Mammary microvascular endothelial cell (primary cell): ENCODE data around the gene YBEY. TPM values are rescaled to one million over a fixed set of nuclear protein-coding genes. Genes with fewer than 3 reads are reported as not detected.

ENCODE experiments used
- total RNA-seq: library from RNA; depleted of rRNA; stranded (reverse); fragments of >200 nt; gene quantifications from 2 replicates; pipeline ENCODE4 v1.2.3, GENCODE V29; 2015

YBEY gene, protein sequence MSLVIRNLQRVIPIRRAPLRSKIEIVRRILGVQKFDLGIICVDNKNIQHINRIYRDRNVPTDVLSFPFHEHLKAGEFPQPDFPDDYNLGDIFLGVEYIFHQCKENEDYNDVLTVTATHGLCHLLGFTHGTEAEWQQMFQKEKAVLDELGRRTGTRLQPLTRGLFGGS
- 13.8 and 17.2 TPM in 2 replicates for total RNA-seq

DNA sequence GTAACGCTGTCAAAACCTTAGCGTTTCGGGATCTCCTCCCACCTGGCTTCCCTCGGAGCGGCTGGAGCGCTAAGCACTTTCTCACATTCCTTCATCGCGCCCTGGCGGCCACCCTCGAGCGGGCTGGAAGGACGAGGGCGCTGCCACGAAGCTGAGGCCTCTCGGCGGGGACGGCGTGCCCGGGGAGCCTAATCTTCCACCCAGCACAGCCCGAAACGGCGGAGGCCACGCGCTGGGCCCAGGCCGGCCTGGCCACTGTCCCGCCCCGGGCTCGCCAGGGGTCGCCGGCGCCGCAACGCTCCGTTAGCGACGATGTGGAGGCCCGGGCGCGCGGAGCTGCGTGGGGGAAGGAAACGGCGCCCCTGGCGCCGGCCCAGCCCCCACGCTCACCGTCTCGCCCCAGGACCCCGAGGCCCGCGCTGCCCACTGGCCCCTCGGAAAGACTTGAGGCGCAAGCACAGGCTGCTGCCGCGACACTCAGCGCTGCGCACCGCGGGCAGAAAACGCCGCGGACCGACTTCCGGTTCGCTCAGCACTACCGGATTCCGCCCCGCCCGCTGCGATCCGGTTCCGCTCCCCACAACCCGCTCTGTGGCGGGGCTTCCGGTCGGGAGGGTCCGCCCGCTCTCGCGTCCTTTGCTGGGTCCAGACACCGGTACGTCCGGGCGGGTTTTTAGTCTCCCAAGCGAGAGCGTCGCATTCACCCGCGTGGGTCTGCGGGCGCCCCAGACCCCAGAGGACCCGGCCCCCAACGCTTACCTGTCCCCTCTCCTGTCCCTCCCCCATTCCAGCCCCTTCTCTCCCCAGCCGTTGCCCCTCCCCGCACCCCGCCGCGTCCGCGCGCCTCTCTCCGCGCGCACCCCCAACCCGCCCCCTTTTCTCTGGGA lies at the start of gene YBEY:
YBEY (plus strand) TSS at position 582 of the 887 bp plus-strand sequence. CDS start 572 bp downstream, outside the sequence.

DNA sequence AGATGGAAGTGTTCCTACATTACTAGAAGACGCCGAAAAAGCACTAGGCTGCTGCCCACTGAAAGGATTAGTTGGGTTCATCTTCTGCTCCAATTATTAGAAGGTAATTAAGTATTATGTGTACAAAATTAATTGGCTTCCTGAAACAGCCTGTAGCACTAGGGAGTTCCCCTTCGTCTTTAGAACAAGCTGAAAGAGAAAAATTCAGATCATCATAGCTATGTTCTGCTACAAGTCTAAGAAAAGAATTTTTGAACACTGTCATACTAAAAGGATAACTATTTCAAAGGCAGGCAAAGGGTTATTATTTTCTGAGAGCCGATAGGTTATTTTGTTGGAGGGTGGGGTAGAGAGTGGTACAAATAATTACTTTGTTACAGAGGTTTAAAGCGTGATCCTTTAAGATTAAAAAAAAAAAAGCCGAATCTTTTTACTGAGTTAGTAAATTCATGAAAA lies 908 bp upstream of the YBEY start, which contains the start of gene MCM3AP:
MCM3AP (minus strand) TSS at position 406 of the 456 bp plus-strand sequence; CDS start at position 81, 325 bp downstream.

GRCh38 chr21:46323710-46324389 lies 37.7 kb downstream of the YBEY start, which contains the start of the genes C21orf58 and PCNT:
C21orf58 (minus strand) TSS chr21:46323870; CDS start chr21:46322738, 1,132 bp downstream.
PCNT (plus strand) TSS chr21:46324156; CDS start chr21:46324229, 73 bp downstream.

Other genes with a start within 250 kb of the YBEY start
- 2.7 and 2.8 TPM in 2 replicates for gene COL6A2, start 188.2 kb upstream of the YBEY start, total RNA-seq
- not detected in 2 replicates for gene FTCD, start 130.8 kb upstream of the YBEY start, total RNA-seq
- gene SPATC1L, start 101.9 kb upstream of the YBEY start, total RNA-seq: 12.0 and 14.5 TPM in 2 replicates
- gene LSS, start 57.6 kb upstream of the YBEY start, total RNA-seq: 113 and 122 TPM in 2 replicates
- gene MCM3AP, start 731 bp upstream of the YBEY start, total RNA-seq: 32.6 and 45.0 TPM in 2 replicates
- 6.1 and 6.6 TPM in 2 replicates for gene C21orf58, start 37.5 kb downstream of the YBEY start, total RNA-seq
- gene PCNT, start 37.8 kb downstream of the YBEY start, total RNA-seq: 17.8 and 29.8 TPM in 2 replicates
- 18.4 and 21.1 TPM in 2 replicates for gene DIP2A, start 172.5 kb downstream of the YBEY start, total RNA-seq